Adipocyte (in vitro differentiated cells): Measurements from ENCODE around the gene UTS2B.

Experiments
- DNase-seq: peaks from one replicate; pipeline ENCODE4 v3.0.0-alpha.2; 2015; ENCODE audit warnings: low read depth
- H3K27me3 ChIP-seq: replicated peaks from 2 replicates; pipeline ENCODE4 v1.7.0; 2013; ENCODE audit warnings: mild to moderate bottlenecking, low read length, moderate library complexity; ENCODE audit not compliant: control insufficient read depth, insufficient read depth
- H3K36me3 ChIP-seq: 2 replicates; pipeline ENCODE4 v1.7.0; 2013; ENCODE audit warnings: low read length, mild to moderate bottlenecking, moderate library complexity; ENCODE audit not compliant: control insufficient read depth, insufficient read depth, severe bottlenecking
- H3K4me1 ChIP-seq: 2 replicates; pipeline ENCODE4 v1.7.0; 2013; ENCODE audit warnings: mild to moderate bottlenecking, low read length, moderate library complexity; ENCODE audit not compliant: control insufficient read depth, insufficient read depth
- H3K4me3 ChIP-seq: 2 replicates; pipeline ENCODE4 v1.7.0; 2013; ENCODE audit warnings: mild to moderate bottlenecking, low read length, moderate library complexity
- H3K9ac ChIP-seq: 2 replicates; pipeline ENCODE4 v1.7.0; 2013; ENCODE audit warnings: mild to moderate bottlenecking, low read length, moderate library complexity
- H3K9me3 ChIP-seq: 2 replicates; pipeline ENCODE4 v1.7.0; 2013; ENCODE audit warnings: mild to moderate bottlenecking, low read length, moderate library complexity; ENCODE audit not compliant: control insufficient read depth

UTS2B gene

GRCh38 chr3:191235331-191236314 is 94.7 kb downstream of the UTS2B start:
- no peaks in the 10 kb centered on the region for H3K9me3 ChIP-seq
- H3K9ac ChIP-seq = peak overlapping the region; percentile 50
- peaks cover 31% of the 10 kb centered on the region for H3K4me1 ChIP-seq
- peak overlapping the region; percentile 29 for H3K4me3 ChIP-seq
- H3K36me3 ChIP-seq = no peaks in the 10 kb centered on the region
- DNase-seq = peak; percentile 52
- H3K27me3 ChIP-seq = no peaks in the 10 kb centered on the region

- DNase-seq = no peak
- no peak overlapping the region for H3K9ac ChIP-seq
- no peak overlapping the region for H3K4me3 ChIP-seq
These were observed 96.1 kb downstream of the UTS2B start for GRCh38 chr3:191234216-191234615.

DNA sequence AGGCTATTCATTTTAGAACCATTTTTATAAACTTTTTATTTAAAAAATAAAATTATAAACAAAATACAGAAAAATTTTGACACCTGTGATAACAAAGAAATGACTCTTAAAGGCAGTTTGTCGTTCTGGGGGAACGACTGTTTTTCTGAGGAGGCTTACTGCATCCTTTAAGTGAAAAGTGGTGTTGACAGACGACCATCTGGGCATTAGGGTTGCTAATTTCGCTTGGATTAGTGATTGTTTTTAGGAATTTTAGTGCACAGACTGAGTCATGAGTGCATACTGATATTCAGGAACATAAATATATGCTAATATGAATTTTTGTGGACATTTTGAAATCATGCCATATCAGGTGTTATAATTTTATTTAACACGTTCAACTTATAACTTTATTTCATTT is 102.8 kb downstream of the UTS2B start:
- Histone ChIP-seq H3K36me3 (no peaks in the 10 kb centered on the region), H3K9me3 (no peaks in the 10 kb centered on the region), H3K9ac (no peak overlapping the region), H3K4me1 (no peaks in the 10 kb centered on the region), H3K4me3 (no peak overlapping the region), H3K27me3 (no peaks in the 10 kb centered on the region)
- no peak for DNase-seq

More at GRCh38 chr3:191234216-191234615, 96.1 kb downstream of the UTS2B start:
- no peaks in the 10 kb centered on the region for H3K9me3 ChIP-seq
- H3K27me3 ChIP-seq = no peaks in the 10 kb centered on the region
- H3K36me3 ChIP-seq = no peaks in the 10 kb centered on the region
- peaks cover 25% of the 10 kb centered on the region for H3K4me1 ChIP-seq

GRCh38 chr3:191221638-191222037 is 108.7 kb downstream of the UTS2B start:
- no peaks in the 10 kb centered on the region for H3K27me3 ChIP-seq
- H3K9me3 ChIP-seq = no peaks in the 10 kb centered on the region
- H3K4me1 ChIP-seq = peaks cover 23% of the 10 kb centered on the region
- DNase-seq = no peak
- H3K9ac ChIP-seq = no peak overlapping the region
- no peak overlapping the region for H3K4me3 ChIP-seq
- no peaks in the 10 kb centered on the region for H3K36me3 ChIP-seq

DNA sequence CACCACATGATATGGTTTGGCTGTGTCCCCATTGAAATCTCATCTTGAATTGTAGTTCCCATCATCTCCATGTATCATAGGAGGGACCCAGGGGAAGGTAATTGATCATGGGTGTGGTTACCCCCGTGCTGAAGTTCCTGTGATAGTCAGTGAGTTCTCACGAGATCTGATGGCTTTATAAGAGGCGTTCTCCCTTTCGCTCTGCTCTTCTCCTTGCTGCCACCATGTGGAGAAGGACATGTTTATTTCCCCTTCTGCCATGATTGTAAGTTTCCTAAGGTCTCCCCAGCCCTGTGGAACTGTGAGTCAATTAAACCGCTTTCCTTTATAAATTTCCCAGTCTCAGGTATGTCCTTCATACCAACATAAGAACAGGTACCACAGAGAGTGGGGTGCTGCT is 109.4 kb downstream of the UTS2B start:
- no peaks in the 10 kb centered on the region for H3K27me3 ChIP-seq
- DNase-seq = no peak
- no peaks in the 10 kb centered on the region for H3K9me3 ChIP-seq
- H3K9ac ChIP-seq = no peak overlapping the region
- no peaks in the 10 kb centered on the region for H3K36me3 ChIP-seq
- no peak overlapping the region for H3K4me3 ChIP-seq
- H3K4me1 ChIP-seq = peaks cover 30% of the 10 kb centered on the region

DNA sequence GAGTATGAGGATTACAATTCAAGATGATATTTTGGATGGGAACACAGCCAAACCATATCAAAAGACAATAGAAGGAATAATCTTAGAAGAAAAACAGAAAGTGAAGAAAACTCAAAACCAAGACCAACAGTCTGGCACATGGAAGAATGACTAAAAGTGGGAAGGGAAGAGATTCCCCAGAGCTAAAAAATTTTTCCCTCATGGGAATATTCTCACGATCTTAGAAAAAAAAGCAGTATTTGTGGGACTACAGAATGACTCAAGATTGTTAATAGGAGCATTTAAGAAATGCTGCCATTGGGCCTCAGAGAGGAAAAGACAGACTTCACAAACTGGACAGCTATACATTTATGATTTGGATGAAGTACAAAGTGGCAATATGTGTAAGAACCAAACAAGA is 113.0 kb downstream of the UTS2B start:
- Histone ChIP-seq H3K4me1 (peaks cover 31% of the 10 kb centered on the region), H3K4me3 (peak overlapping the region; percentile 26), H3K36me3 (no peaks in the 10 kb centered on the region), H3K9me3 (no peaks in the 10 kb centered on the region), H3K27me3 (no peaks in the 10 kb centered on the region), H3K9ac (no peak overlapping the region)
- DNase-seq = no peak
